ENCODE results near the gene TLR3. TPM values are rescaled to one million over a fixed set of nuclear protein-coding genes. Genes with fewer than 3 reads are reported as not detected.
A peak's percentile ranks its signal among the peaks of the same experiment; 100 is the strongest.

The TLR3 gene
- total and polyA plus RNA-seq, 12 donors = 1.3 to 27.2 (median 12.8) TPM

- Histone ChIP-seq H3K4me1 (replicated peaks in 1 of 2) (no peaks in the 10 kb centered on the region), H3K27ac (no peak overlapping the region), H3K27me3 (no peaks in the 10 kb centered on the region), H3K4me3 (peak overlapping the region in 1 of 4 donors; percentile 31), H3K9me3 (replicated peaks in 1 of 3) (no peaks in the 10 kb centered on the region), H3K36me3 (replicated peaks in 1 of 2) (no peaks in the 10 kb centered on the region)
- intact Hi-C loops (cut with DNase I) = loop anchor here (5.0 to 10.0 kb wide), 2 partner anchors 62 to 65 kb away; no protein-coding TSS in a partner anchor
- 36 to 53% (median 46%) methylated on average over 6 of the region's 6 CpGs for WGBS, 4 donors
- TF ChIP-seq POLR2A (IDR thresholded peaks at IDR 0.05) = no peak
- TF ChIP-seq CTCF (IDR thresholded peaks at IDR 0.05) = peak; percentile 54 to 86 (median 70)
- DNase-seq = peak in 1 of 7 donors; percentile 13
Observed at GRCh38 chr4:186137196-186137794, 68.3 kb downstream of the TLR3 start.

Small RNA genes within 50 kb of the gene (small RNA-seq; reads per million reads assigned to genes)
- gene RF00322 (0 reads per million in 2 donors), gene RNU4-64P (0 reads per million in 2 donors)

Other genes with a start within 250 kb of the TLR3 start
- gene FAM149A, start 35.5 kb downstream of the TLR3 start, total RNA-seq = 1 to 10 TPM; 1.3 to 6.8 (median 3.1) TPM
- gene FAM149A, start 35.5 kb downstream of the TLR3 start, polyA plus RNA-seq = 1 to 10 TPM; 2.6 to 4.2 (median 3.6) TPM
- gene CYP4V2, start 122.4 kb downstream of the TLR3 start, total RNA-seq = 100 to 1,000 TPM in 2 of 9 donors, 10 to 100 TPM in 7; 11.5 to 106 (median 67.6) TPM
- gene CYP4V2, start 122.4 kb downstream of the TLR3 start, polyA plus RNA-seq = 10 to 100 TPM; 32.3 to 40.9 (median 39.8) TPM
- 1 to 10 TPM in 3 of 9 donors, under 1 TPM in 6; 0.35 to 1.8 (median 0.77) TPM for gene KLKB1, start 158.4 kb downstream of the TLR3 start, total RNA-seq
- 1 to 10 TPM in 2 of 3 donors, under 1 TPM in 1; 0.38 to 5.9 (median 4.7) TPM for gene KLKB1, start 158.4 kb downstream of the TLR3 start, polyA plus RNA-seq
- gene F11, start 197.0 kb downstream of the TLR3 start, total RNA-seq = under 1 TPM in 3 of 9 donors, not detected in 6; 0.07 to 0.19 (median 0.11) TPM
- gene F11, start 197.0 kb downstream of the TLR3 start, polyA plus RNA-seq = under 1 TPM in 1 of 3 donors, not detected in 2; 0.17 TPM

Measured in adrenal gland (tissue), 12 donors.